Panc1 (cell line): Measurements from ENCODE around the gene GDF2.

Experiments used
- SIN3A ChIP-seq: IDR thresholded peaks from 2 replicates; pipeline ENCODE4 v1.6.1; 2012; ENCODE audit warnings: low read depth, mild to moderate bottlenecking, low read length, moderate library complexity, borderline replicate concordance; ENCODE audit not compliant: insufficient read depth
- TF ChIP-seq, protein P1 (sequence below): fragments of 450-650 bp; IDR thresholded peaks from 2 replicates; pipeline ENCODE4 v1.5.1; 2017; ENCODE audit warnings: mild to moderate bottlenecking

DNA sequence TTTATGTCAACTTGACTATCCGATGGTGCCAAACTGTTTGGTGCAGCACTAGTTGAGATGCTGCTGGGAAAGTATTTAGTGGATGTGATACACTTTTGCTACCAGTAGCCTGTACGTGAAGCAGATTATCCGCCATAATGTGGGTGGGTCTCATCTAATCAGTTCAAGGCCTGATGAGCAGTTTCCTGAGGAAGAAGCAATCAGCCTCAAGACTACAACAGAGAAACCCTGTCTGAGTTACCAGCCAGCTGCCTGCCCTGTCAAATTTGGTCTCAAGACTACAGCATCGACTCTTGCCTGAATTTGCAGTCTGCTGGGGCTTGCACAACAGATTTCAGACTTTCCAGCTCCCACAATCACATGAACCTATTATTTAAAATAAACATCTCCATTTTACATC is 15.1 kb downstream of the GDF2 start:
- TF ChIP-seq, protein P1, sequence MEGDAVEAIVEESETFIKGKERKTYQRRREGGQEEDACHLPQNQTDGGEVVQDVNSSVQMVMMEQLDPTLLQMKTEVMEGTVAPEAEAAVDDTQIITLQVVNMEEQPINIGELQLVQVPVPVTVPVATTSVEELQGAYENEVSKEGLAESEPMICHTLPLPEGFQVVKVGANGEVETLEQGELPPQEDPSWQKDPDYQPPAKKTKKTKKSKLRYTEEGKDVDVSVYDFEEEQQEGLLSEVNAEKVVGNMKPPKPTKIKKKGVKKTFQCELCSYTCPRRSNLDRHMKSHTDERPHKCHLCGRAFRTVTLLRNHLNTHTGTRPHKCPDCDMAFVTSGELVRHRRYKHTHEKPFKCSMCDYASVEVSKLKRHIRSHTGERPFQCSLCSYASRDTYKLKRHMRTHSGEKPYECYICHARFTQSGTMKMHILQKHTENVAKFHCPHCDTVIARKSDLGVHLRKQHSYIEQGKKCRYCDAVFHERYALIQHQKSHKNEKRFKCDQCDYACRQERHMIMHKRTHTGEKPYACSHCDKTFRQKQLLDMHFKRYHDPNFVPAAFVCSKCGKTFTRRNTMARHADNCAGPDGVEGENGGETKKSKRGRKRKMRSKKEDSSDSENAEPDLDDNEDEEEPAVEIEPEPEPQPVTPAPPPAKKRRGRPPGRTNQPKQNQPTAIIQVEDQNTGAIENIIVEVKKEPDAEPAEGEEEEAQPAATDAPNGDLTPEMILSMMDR, result no peak
- TF ChIP-seq SIN3A, result no peak
